Activated CD4-positive, alpha-beta memory T cell treated with anti-CD3 and anti-CD28 coated beads for 36 hours (primary cell): Measurements from ENCODE around the gene CHI3L2. TPM values are rescaled to one million over a fixed set of nuclear protein-coding genes. Genes with fewer than 3 reads are reported as not detected.

Experiments
- CTCF ChIA-PET: fragments of 350-600 bp; sonication (Branson Sonifier 250); formaldehyde crosslinking; loops from one replicate; lab custom pipeline; 2021; ENCODE audit warnings: antibody characterized with exemption, inconsistent platforms; lab: Charles Lee
- POLR2A ChIA-PET: fragments of 350-600 bp; sonication (Branson Sonifier 250); formaldehyde crosslinking; loops from one replicate; lab custom pipeline; 2021; ENCODE audit warnings: antibody characterized with exemption; lab: Charles Lee
- DNase-seq: peaks from one replicate; pipeline ENCODE4 v3.0.0-alpha.2; 2020
- H3K27ac Mint-ChIP-seq: one replicate; pipeline ENCODE4 v1.8.0; 2021; ENCODE audit warnings: mixed read lengths
- H3K27me3 Mint-ChIP-seq: one replicate; pipeline ENCODE4 v1.8.0; 2021; ENCODE audit warnings: mixed read lengths
- H3K36me3 Mint-ChIP-seq: one replicate; pipeline ENCODE4 v1.8.0; 2021; ENCODE audit warnings: mixed read lengths
- H3K4me1 Mint-ChIP-seq: one replicate; pipeline ENCODE4 v1.8.0; 2021; ENCODE audit warnings: low read depth, mixed read lengths
- H3K4me3 Mint-ChIP-seq: one replicate; pipeline ENCODE4 v1.8.0; 2021; ENCODE audit warnings: mild to moderate bottlenecking, mixed read lengths
- H3K9me3 Mint-ChIP-seq: one replicate; pipeline ENCODE4 v1.8.0; 2021; ENCODE audit warnings: mixed read lengths
- intact Hi-C: fragments of 100-400 bp; cut with micrococcal nuclease; formaldehyde crosslinking; loops from one replicate; pipeline ENCODE4 v1.15.1; 2023
- total RNA-seq, 2 experiments: library from RNA; stranded (reverse); gene quantifications; one replicate each; pipeline ENCODE4 v1.2.3, GENCODE V29; 2021

CHI3L2 gene
- total RNA-seq, 2 experiments from 2014 or later: 2.2 to 2.8 TPM

GRCh38 chr1:111253876-111254275 is 26.4 kb downstream of the CHI3L2 start:
- Mint-ChIP-seq H3K4me3 (no peak overlapping the region), H3K27ac (no peak overlapping the region), H3K36me3 (no peaks in the 10 kb centered on the region), H3K27me3 (no peaks in the 10 kb centered on the region), H3K9me3 (no peaks in the 10 kb centered on the region), H3K4me1 (peaks cover 9% of the 10 kb centered on the region)
- no peak for DNase-seq
- POLR2A ChIA-PET: interaction anchor here (1.1 kb wide), 1 partner anchor 17 kb away, joined by 3 read pairs; no protein-coding TSS in a partner anchor
- CTCF ChIA-PET: interaction anchor here (1.3 kb wide), 1 partner anchor 31 kb away, joined by 5 read pairs; no protein-coding TSS in a partner anchor
- intact Hi-C loops: no loop called here

DNA sequence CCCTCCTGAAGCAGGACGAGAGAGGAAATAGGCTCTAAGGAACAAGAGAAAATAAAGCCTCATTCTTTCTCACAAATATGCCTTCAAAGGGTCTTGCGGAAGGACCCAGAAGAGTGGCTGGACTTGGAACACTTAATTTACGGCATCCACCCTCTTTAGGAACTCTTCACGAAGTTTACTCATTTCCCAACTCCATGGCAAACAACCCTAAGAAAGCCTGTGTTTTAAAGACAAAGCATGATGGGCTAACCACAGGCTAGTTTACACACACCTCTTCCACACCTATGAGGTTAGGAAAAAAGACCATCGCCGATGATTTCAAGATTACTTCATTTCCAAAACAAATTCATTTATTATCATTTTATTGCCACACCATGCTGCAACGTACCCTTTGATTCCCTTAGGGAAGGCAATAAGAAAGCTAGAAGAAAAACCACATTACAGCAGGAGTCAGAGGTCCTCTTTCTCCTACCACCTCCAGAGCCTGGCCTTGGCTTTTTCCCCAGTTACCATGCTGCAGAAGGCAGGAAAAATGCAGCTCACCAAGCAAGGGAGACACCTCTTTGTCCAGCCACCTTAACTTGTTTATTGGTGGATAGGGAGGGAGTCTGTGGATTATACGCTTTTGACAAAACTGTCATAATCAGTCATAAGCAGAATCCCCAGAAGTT is 29.6 kb downstream of the CHI3L2 start:
- no peak overlapping the region for H3K4me3 Mint-ChIP-seq
- H3K4me1 Mint-ChIP-seq: no peaks in the 10 kb centered on the region
- intact Hi-C loops: no loop called here
- POLR2A ChIA-PET: no interaction called here
- no peak overlapping the region for H3K27ac Mint-ChIP-seq
- no peaks in the 10 kb centered on the region for H3K9me3 Mint-ChIP-seq
- H3K36me3 Mint-ChIP-seq: no peaks in the 10 kb centered on the region
- CTCF ChIA-PET: no interaction called here
- H3K27me3 Mint-ChIP-seq: no peaks in the 10 kb centered on the region
- DNase-seq: no peak

- H3K4me1 Mint-ChIP-seq: peaks cover 8% of the 10 kb centered on the region
- ChIA-PET CTCF (interaction anchor here (0.6 kb wide), 1 partner anchor 45 kb away, joined by 3 read pairs; no protein-coding TSS in a partner anchor), POLR2A (no interaction called here)
- no peak for DNase-seq
- peaks cover 8% of the 10 kb centered on the region for H3K9me3 Mint-ChIP-seq
- no peaks in the 10 kb centered on the region for H3K36me3 Mint-ChIP-seq
- H3K4me3 Mint-ChIP-seq: no peak overlapping the region
- H3K27ac Mint-ChIP-seq: no peak overlapping the region
- H3K27me3 Mint-ChIP-seq: peaks cover 24% of the 10 kb centered on the region
- intact Hi-C loops: no loop called here
Measured at GRCh38 chr1:111267801-111268508, 40.4 kb downstream of the CHI3L2 start.

DNA sequence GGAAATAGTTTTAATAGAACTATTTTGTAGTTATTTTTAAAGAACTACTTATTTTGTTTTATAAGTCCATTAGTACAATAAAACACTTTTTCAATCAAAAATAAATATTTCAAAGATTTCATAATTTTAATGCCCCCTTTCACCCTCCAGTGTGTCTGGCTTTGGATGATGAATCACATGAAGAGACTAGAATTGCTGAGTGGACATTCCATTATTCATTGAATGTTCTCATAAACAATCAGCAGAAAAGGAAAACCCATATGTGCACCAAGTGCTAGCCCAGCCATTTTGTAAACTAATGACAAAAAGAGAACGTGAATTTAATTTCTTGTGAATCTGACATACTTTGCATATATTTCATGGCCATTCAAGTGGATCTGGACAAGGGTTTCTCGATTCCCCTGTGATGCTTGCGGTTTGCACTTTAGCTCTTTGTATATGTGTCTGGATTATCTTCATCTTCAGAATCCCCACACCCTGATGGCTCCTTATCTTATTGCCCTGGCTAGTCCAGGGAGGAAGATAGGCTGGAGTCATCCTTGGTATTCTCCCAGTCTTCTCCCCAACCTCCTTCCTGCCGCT is 42.4 kb downstream of the CHI3L2 start:
- no peak overlapping the region for H3K4me3 Mint-ChIP-seq
- peaks cover 16% of the 10 kb centered on the region for H3K4me1 Mint-ChIP-seq
- CTCF ChIA-PET: no interaction called here
- intact Hi-C loops: no loop called here
- peaks cover 24% of the 10 kb centered on the region for H3K27me3 Mint-ChIP-seq
- peaks cover 8% of the 10 kb centered on the region for H3K9me3 Mint-ChIP-seq
- no peak overlapping the region for H3K27ac Mint-ChIP-seq
- no peaks in the 10 kb centered on the region for H3K36me3 Mint-ChIP-seq
- DNase-seq: no peak
- POLR2A ChIA-PET: no interaction called here

DNA sequence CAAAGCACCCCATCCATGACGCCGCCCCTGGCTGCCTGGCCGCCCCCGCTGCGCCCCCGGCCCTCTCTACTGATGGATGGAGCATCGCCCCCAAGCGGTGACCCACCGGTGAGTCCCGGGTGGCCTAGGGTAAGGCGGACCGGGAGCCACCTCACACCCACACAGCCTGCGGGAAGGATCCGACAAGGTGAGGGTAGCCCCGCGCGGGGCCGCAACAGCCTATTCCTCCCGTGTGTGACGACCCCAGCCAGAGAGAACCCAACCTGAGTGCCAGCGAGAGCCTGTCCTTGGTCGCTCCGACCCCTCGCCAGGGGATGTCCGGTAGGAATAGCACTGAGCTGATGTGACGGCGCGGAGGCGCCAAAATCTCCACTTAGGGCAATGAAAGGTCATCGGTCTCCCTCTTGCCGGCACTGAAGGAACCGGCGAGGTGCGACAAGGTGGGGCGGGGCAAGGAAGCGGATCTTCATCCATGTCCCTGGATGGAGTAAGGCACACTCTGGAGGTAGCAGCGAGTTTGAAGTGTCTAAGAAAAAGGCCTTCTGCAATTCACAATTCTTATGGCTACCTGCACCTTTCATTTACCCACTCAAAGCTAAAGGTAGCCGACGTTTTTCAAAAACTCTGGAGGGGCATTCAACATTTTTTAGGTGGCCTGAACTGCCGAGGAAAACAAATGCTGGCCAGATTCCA is 43.4 kb downstream of the CHI3L2 start:
- no peak overlapping the region for H3K27ac Mint-ChIP-seq

GRCh38 chr1:111271464-111271801 is 43.9 kb downstream of the CHI3L2 start:
- no peaks in the 10 kb centered on the region for H3K36me3 Mint-ChIP-seq
- no peak overlapping the region for H3K4me3 Mint-ChIP-seq
- H3K9me3 Mint-ChIP-seq: no peaks in the 10 kb centered on the region
- H3K27ac Mint-ChIP-seq: no peak overlapping the region
- intact Hi-C loops: no loop called here
- peaks cover 24% of the 10 kb centered on the region for H3K27me3 Mint-ChIP-seq
- ChIA-PET POLR2A (no interaction called here), CTCF (no interaction called here)
- peaks cover 28% of the 10 kb centered on the region for H3K4me1 Mint-ChIP-seq
- DNase-seq: no peak

More for the DNA sequence above, 43.4 kb downstream of the CHI3L2 start:
- peaks cover 24% of the 10 kb centered on the region for H3K27me3 Mint-ChIP-seq
- peak; percentile 11 for DNase-seq
- ChIA-PET POLR2A (no interaction called here), CTCF (no interaction called here)
- H3K9me3 Mint-ChIP-seq: peaks cover 4% of the 10 kb centered on the region
- H3K4me1 Mint-ChIP-seq: peaks cover 24% of the 10 kb centered on the region
- intact Hi-C loops: no loop called here
- no peaks in the 10 kb centered on the region for H3K36me3 Mint-ChIP-seq
- peak overlapping the region; percentile 14 for H3K4me3 Mint-ChIP-seq

DNA sequence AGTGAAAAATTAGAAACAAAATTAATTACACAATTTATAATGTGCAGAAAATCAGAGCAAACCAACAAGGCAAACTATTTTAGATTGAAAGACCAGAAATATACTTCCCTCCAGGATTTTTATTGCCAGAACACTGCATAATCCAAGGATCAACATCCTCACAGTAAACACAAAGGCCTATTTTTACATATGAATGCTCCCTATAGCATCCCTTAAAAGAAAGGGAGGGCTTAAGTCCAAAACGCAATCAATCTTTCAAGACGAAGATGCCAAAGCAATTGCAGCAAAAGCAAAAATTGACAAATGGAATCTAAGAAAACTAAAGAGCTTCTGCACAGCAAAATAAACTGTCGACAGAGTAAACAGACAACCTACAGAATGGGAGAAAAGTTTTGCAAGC is 44.6 kb downstream of the CHI3L2 start:
- Mint-ChIP-seq H3K9me3 (no peaks in the 10 kb centered on the region), H3K36me3 (no peaks in the 10 kb centered on the region), H3K4me3 (no peak overlapping the region), H3K27ac (no peak overlapping the region), H3K27me3 (peaks cover 24% of the 10 kb centered on the region), H3K4me1 (peaks cover 31% of the 10 kb centered on the region)
- ChIA-PET CTCF (no interaction called here), POLR2A (no interaction called here)
- DNase-seq: no peak
- intact Hi-C loops: no loop called here

GRCh38 chr1:111274653-111275052 is 47.1 kb downstream of the CHI3L2 start:
- H3K4me1 Mint-ChIP-seq: peaks cover 36% of the 10 kb centered on the region
- H3K9me3 Mint-ChIP-seq: no peaks in the 10 kb centered on the region
- peaks cover 24% of the 10 kb centered on the region for H3K27me3 Mint-ChIP-seq
- peak; percentile 33 for DNase-seq
- H3K27ac Mint-ChIP-seq: peak overlapping the region; percentile 79
- H3K4me3 Mint-ChIP-seq: peak overlapping the region; percentile 14
- H3K36me3 Mint-ChIP-seq: no peaks in the 10 kb centered on the region
- POLR2A ChIA-PET: interaction anchor here (1.3 kb wide), 1 partner anchor 54 kb away, joined by 3 read pairs; no protein-coding TSS in a partner anchor
- CTCF ChIA-PET: interaction anchor here (0.7 to 3.0 kb wide), 3 partner anchors 51 to 126 kb away, joined by 4 to 11 read pairs (median 4); no protein-coding TSS in a partner anchor
- intact Hi-C loops: loop anchor here (1.0 to 5.0 kb wide), 4 partner anchors 46 to 483 kb away; partner anchors contain the start of genes CEPT1, DDX20 and DRAM2

DNA sequence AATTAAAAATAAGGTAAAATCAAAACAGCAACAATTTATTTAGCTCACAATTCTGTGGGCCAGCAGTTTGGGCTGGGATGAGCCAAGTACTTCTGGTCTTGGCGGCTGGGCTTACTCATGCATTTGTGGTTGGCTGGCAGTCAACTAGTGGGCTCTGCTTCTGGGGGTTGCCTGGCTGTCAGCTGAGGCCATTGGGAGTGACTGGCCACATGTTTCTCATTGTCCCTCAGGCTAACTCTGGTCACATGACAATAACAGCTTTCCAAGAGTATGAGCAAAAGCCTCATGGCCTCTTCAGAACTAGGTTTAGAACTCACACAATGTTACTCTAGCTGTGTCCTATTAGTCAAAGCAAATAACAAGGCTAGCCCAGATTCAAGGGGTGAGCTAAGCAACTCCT is 47.6 kb downstream of the CHI3L2 start:
- intact Hi-C loops: loop anchor here (2.0 to 5.0 kb wide), 3 partner anchors 46 to 482 kb away; partner anchors contain the start of genes CEPT1, DDX20 and DRAM2
- POLR2A ChIA-PET: interaction anchor here (1.3 kb wide), 1 partner anchor 54 kb away, joined by 3 read pairs; no protein-coding TSS in a partner anchor
- Mint-ChIP-seq H3K4me1 (peaks cover 36% of the 10 kb centered on the region), H3K27me3 (peaks cover 21% of the 10 kb centered on the region), H3K4me3 (no peak overlapping the region), H3K9me3 (no peaks in the 10 kb centered on the region), H3K27ac (peak overlapping the region; percentile 79), H3K36me3 (no peaks in the 10 kb centered on the region)
- CTCF ChIA-PET: interaction anchor here (0.9 to 3.0 kb wide), 2 partner anchors 52 to 58 kb away, joined by 4 to 11 read pairs; no protein-coding TSS in a partner anchor
- DNase-seq: peak; percentile 69

DNA sequence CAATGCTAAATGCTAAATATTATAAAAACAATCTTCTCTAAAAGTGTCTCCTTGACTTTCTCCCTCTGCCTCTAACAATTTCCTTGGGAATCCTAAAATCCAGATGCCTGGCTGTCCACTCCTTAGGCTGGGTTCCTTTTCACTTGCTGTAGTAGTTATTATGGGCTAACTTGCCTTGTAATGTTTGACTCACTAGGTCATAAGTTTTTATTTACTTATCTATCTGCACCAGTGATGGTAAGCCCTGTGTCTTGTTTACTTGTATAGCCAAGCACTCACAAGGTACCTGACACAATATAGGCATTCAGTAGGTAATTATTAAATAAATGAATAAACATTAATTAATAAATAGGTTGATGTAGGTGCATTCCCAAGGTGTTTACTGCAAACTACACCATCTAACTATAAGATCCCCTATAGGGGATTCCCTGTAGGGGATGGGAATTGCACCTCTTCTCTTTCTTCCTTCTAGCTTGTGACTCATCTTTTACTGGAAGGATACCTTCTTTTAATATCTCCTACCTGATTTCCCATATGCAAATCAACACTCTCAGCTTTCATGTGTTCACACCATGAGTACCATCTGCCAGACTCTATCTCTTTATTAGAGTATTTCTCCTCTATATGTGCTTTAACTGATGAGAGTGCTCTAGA is 48.4 kb downstream of the CHI3L2 start:
- no peak overlapping the region for H3K27ac Mint-ChIP-seq
- H3K36me3 Mint-ChIP-seq: no peaks in the 10 kb centered on the region
- ChIA-PET POLR2A (interaction anchor here (1.3 kb wide), 1 partner anchor 55 kb away, joined by 3 read pairs; no protein-coding TSS in a partner anchor), CTCF (interaction anchor here (3.0 kb wide), 1 partner anchor 53 kb away, joined by 11 read pairs; no protein-coding TSS in a partner anchor)
- no peak overlapping the region for H3K4me3 Mint-ChIP-seq
- peaks cover 33% of the 10 kb centered on the region for H3K4me1 Mint-ChIP-seq
- H3K9me3 Mint-ChIP-seq: no peaks in the 10 kb centered on the region
- intact Hi-C loops: loop anchor here (2.0 to 5.0 kb wide), 3 partner anchors 47 to 481 kb away; partner anchors contain the start of genes CEPT1, DDX20 and DRAM2
- DNase-seq: no peak
- peaks cover 14% of the 10 kb centered on the region for H3K27me3 Mint-ChIP-seq

GRCh38 chr1:111279144-111279543 is 51.6 kb downstream of the CHI3L2 start:
- Mint-ChIP-seq H3K9me3 (no peaks in the 10 kb centered on the region), H3K4me1 (peaks cover 27% of the 10 kb centered on the region), H3K27me3 (no peaks in the 10 kb centered on the region), H3K36me3 (no peaks in the 10 kb centered on the region), H3K27ac (no peak overlapping the region), H3K4me3 (no peak overlapping the region)
- intact Hi-C loops: loop anchor here (5.0 kb wide), 2 partner anchors 137 to 478 kb away; partner anchors contain the start of genes CEPT1, DDX20 and DRAM2
- peak; percentile 10 for DNase-seq
- ChIA-PET CTCF (no interaction called here), POLR2A (no interaction called here)
